K562 (cell line): ENCODE results near the gene RIN3. TPM values are rescaled to one million over a fixed set of nuclear protein-coding genes. Genes with fewer than 3 reads are reported as not detected.

ENCODE experiments used
- ATAC-seq: fragments of 200-7000 bp; cut with Tn5 transposase; 3 replicates; pipeline ENCODE4 v1.9.1; 2020; ENCODE audit warnings: moderate library complexity
- BruUV-seq: library from RNA; stranded (reverse); fragments of 400-500 nt; replicated peaks from 2 replicates; lab custom pipeline; 2021; lab: Mats Ljungman, UMichigan
- CTCF ChIA-PET: fragments of 300-600 bp; formaldehyde crosslinking; extraction: SDS; loops from one replicate; lab custom pipeline; 2021; ENCODE audit warnings: low intra/inter-chr PET ratio; lab: Yijun Ruan, JAX
- POLR2A ChIA-PET: fragments of 300-600, 350-650 bp; sonication (Branson Sonifier 250); formaldehyde crosslinking; extraction: SDS; loops from one replicate; lab custom pipeline; 2021; ENCODE audit warnings: antibody characterized with exemption, inconsistent platforms; lab: Yijun Ruan, JAX
- DNase-seq, 4 experiments: peaks; one replicate each; pipeline versions ENCODE4 v3.0.0 to v3.0.0-alpha.2; 2011 to 2018; ENCODE audit warnings: low spot score in 3 of 4, mixed read lengths in 3 of 4; ENCODE audit errors: extremely low read depth in 1 of 4
- FAIRE-seq: peaks from 2 replicates; lab custom pipeline; 2011; peaks lifted over from hg19 to GRCh38; lab: Jason Lieb, UNC
- H2AFZ ChIP-seq: 2 replicates; pipeline ENCODE4 v1.6.0; 2011; ENCODE audit warnings: low read depth, low read length, control low read depth, inconsistent platforms
- H3K27ac ChIP-seq: fragments of 200-600 bp; 3 replicates; pipeline ENCODE4 v1.8.0; 2011; ENCODE audit warnings: low read depth, mild to moderate bottlenecking, control low read depth, inconsistent platforms, low read length, moderate library complexity, mixed read lengths; ENCODE audit errors: extremely low read depth
- H3K27me3 ChIP-seq, 2 experiments: fragments of 300-600 bp in 1 of 2; 2 replicates in 1 of 2; 3 replicates in 1 of 2; pipeline versions ENCODE4 v1.6.0 to v1.8.0; 2011; ENCODE audit warnings: inconsistent platforms in 2 of 2, low read length in 2 of 2, mild to moderate bottlenecking in 1 of 2, mixed read lengths in 1 of 2, moderate library complexity in 1 of 2; ENCODE audit not compliant: control insufficient read depth in 2 of 2, insufficient read depth in 2 of 2
- H3K36me3 ChIP-seq: fragments of 300-600 bp; 3 replicates; pipeline ENCODE4 v1.8.0; 2011; ENCODE audit warnings: mild to moderate bottlenecking, low read length, inconsistent platforms; ENCODE audit not compliant: control insufficient read depth, insufficient read depth
- H3K4me1 ChIP-seq, 2 experiments: fragments of 200-600 bp in 1 of 2; replicated peaks in 1 of 2; 2 replicates in 1 of 2; 3 replicates in 1 of 2; pipeline versions ENCODE4 v1.5.1 to v1.8.0; 2011; ENCODE audit warnings: inconsistent platforms in 2 of 2, low read length in 2 of 2, mild to moderate bottlenecking in 1 of 2, mixed read lengths in 1 of 2, moderate library complexity in 1 of 2; ENCODE audit not compliant: control insufficient read depth in 2 of 2, insufficient read depth in 2 of 2
- H3K4me2 ChIP-seq: 2 replicates; pipeline ENCODE4 v1.6.1; 2011; ENCODE audit warnings: low read length, control low read depth, inconsistent platforms, mixed read lengths; ENCODE audit not compliant: insufficient read depth
- H3K4me3 ChIP-seq: fragments of 200-600 bp; sonication (generic), shearing (Covaris generic); 2 replicates; pipeline ENCODE4 v1.5.1; 2016; ENCODE audit warnings: control low read depth, inconsistent platforms
- H3K79me2 ChIP-seq: fragments of 200-600 bp; 3 replicates; pipeline ENCODE4 v1.8.0; 2011; ENCODE audit warnings: low read length, inconsistent platforms; ENCODE audit not compliant: control insufficient read depth, insufficient read depth
- H3K9ac ChIP-seq, 2 experiments: 2 replicates each; pipeline versions ENCODE4 v1.6.0 to v1.6.1; 2011; ENCODE audit warnings: low read depth in 2 of 2, low read length in 2 of 2, control low read depth in 1 of 2, inconsistent platforms in 1 of 2, mild to moderate bottlenecking in 1 of 2, mixed read lengths in 1 of 2; ENCODE audit not compliant: insufficient read depth in 1 of 2
- H3K9me1 ChIP-seq: one replicate; pipeline ENCODE4 v1.6.0; 2011; ENCODE audit warnings: inconsistent platforms, mild to moderate bottlenecking, low read length, moderate library complexity; ENCODE audit not compliant: control insufficient read depth, insufficient read depth
- H3K9me3 ChIP-seq: replicated peaks from 2 replicates; pipeline ENCODE4 v1.5.1; 2011; ENCODE audit warnings: low read depth, low read length, inconsistent platforms; ENCODE audit not compliant: control insufficient read depth, insufficient read depth
- H4K20me1 ChIP-seq: replicated peaks from 2 replicates; pipeline ENCODE4 v1.6.1; 2011; ENCODE audit warnings: low read length, inconsistent platforms, mixed read lengths; ENCODE audit not compliant: control insufficient read depth, insufficient read depth
- ARID4B ChIP-seq: sonication (generic); formaldehyde crosslinking; IDR thresholded peaks from 2 replicates; pipeline ENCODE4 v1.8.0; 2022; ENCODE audit warnings: mild to moderate bottlenecking, missing genetic modification reagents
- BACH1 ChIP-seq: fragments of 200-800 bp; sonication (Bioruptor generic); IDR thresholded peaks from 2 replicates; pipeline ENCODE4 v1.6.1; 2016; ENCODE audit warnings: missing genetic modification characterization, missing compliant biosample characterization
- BRF1 ChIP-seq: IDR thresholded peaks from 3 replicates; pipeline ENCODE4 v1.6.1; 2011; ENCODE audit warnings: borderline replicate concordance, mild to moderate bottlenecking; ENCODE audit not compliant: insufficient read length; ENCODE audit errors: extremely low read depth
- EP300 ChIP-seq: IDR thresholded peaks from 2 replicates; pipeline ENCODE4 v1.6.1; 2012; ENCODE audit warnings: low read length, improper control_type of control experiment
- ESRRA ChIP-seq: fragments of 450-650 bp; IDR thresholded peaks from 2 replicates; pipeline ENCODE4 v1.6.1; 2014; ENCODE audit warnings: low read depth, mild to moderate bottlenecking, moderate library complexity, borderline replicate concordance
- FOXK1 ChIP-seq: sonication (generic); formaldehyde crosslinking; IDR thresholded peaks from 2 replicates; pipeline ENCODE4 v1.8.0; 2022; ENCODE audit warnings: missing genetic modification reagents, mild to moderate bottlenecking, borderline replicate concordance
- PATZ1 ChIP-seq: fragments of 250-450 bp; sonication (Bioruptor Pico); IDR thresholded peaks from 2 replicates; pipeline ENCODE4 v1.5.0; 2020; ENCODE audit warnings: mild to moderate bottlenecking, borderline replicate concordance
- POLR2B ChIP-seq: fragments of 450-650 bp; IDR thresholded peaks from 2 replicates; pipeline ENCODE4 v1.6.1; 2018; ENCODE audit warnings: low read depth; ENCODE audit not compliant: partially characterized antibody
- POLR2H ChIP-seq: IDR thresholded peaks from 2 replicates; pipeline ENCODE4 v1.6.1; 2016; ENCODE audit warnings: missing genetic modification characterization, low read depth, mild to moderate bottlenecking, control low read depth, missing compliant biosample characterization, moderate library complexity
- RFX5 ChIP-seq: IDR thresholded peaks from 2 replicates; pipeline ENCODE4 v1.6.1; 2011; ENCODE audit warnings: low read depth, mild to moderate bottlenecking, improper control_type of control experiment, low read length
- ZKSCAN3 ChIP-seq: fragments of 250-450 bp; sonication (Bioruptor Pico); IDR thresholded peaks from 2 replicates; pipeline ENCODE4 v1.4.0; 2020
- ZNF197 ChIP-seq: fragments of 200-800 bp; sonication (Bioruptor generic); IDR thresholded peaks from 2 replicates; pipeline ENCODE4 v1.6.1; 2016; ENCODE audit warnings: low read depth, missing genetic modification characterization, missing compliant biosample characterization
- ZNF655 ChIP-seq: fragments of 250-450 bp; sonication (Bioruptor Pico); IDR thresholded peaks from 2 replicates; pipeline ENCODE4 v1.5.0; 2021
- ZNF696 ChIP-seq: fragments of 250-450 bp; sonication (Bioruptor Pico); conservative IDR thresholded peaks from 2 replicates; pipeline ENCODE4 v1.4.0; 2020; ENCODE audit warnings: mild to moderate bottlenecking, moderate library complexity
- WGBS: fragments of 100-300 bp; shearing (Covaris generic); methylation state at CpG from one replicate; pipeline ENCODE4 v1.1.6; 2016; ENCODE audit warnings: low coverage, mixed read lengths; ENCODE audit not compliant: insufficient coverage; ENCODE audit errors: missing lambda C conversion rate; 5-methylcytosine and 5-hydroxymethylcytosine counted together
- in situ Hi-C: fragments of 300-500 bp; cut with MboI; formaldehyde crosslinking; loops from 4 replicates; pipeline ENCODE4 v1.15.0; 2018; ENCODE audit warnings: inconsistent platforms, mixed read lengths
- intact Hi-C: fragments of 100-400 bp; cut with micrococcal nuclease; formaldehyde crosslinking; loops from 2 replicates; pipeline ENCODE4 v1.14.2; 2022
- polyA plus RNA-seq, 8 experiments: library from polyadenylated mRNA; depleted of rRNA in 4 of 8; stranded (reverse) in 5 of 8; unstranded in 3 of 8; fragments of >200 nt; fragmentation: Nextera tagmentation in 2 of 8; fragmentation: Illumina TruSeq in 1 of 8; extraction: Ambion mirVana in 2 of 8; extraction: Trizol in 1 of 8; gene quantifications; 2 replicates each; pipeline versions ENCODE4 v1.2.1 to v1.2.3, GENCODE V29; 2011 to 2014; ENCODE audit warnings: inconsistent platforms in 1 of 8, missing spikeins in 1 of 8
- total RNA-seq, 7 experiments: library from RNA; depleted of rRNA in 6 of 7; stranded (reverse); fragments of >200 nt in 6 of 7; fragmentation: Illumina TruSeq in 2 of 7; extraction: Trizol in 2 of 7; gene quantifications; 2 replicates each; pipeline versions ENCODE4 v1.2.1 to v1.2.3, GENCODE V29; 2011 to 2021; ENCODE audit warnings: low replicate concordance in 1 of 7

RIN3 gene
- total and polyA plus RNA-seq, 9 of the 15 experiments (the other 6 are each of a cell fraction or from before 2014, with no cell fraction given) = 0.01 to 0.49 (median 0.08) TPM; not detected in 5

GRCh38 chr14:92704036-92704804 lies 190.6 kb downstream of the RIN3 start:
- Histone ChIP-seq H2AFZ (no peak overlapping the region), H3K4me1 (no peaks in the 10 kb centered on the region), H3K79me2 (no peaks in the 10 kb centered on the region), H3K27me3 (peaks cover 5 to 47% of the 10 kb centered on the region in 2 experiments; a peak in 3 of 5 replicates), H3K9me1 (no peaks in the 10 kb centered on the region), H3K27ac (no peak overlapping the region), H3K4me2 (no peak overlapping the region), H3K9me3 (no peaks in the 10 kb centered on the region), H3K9ac (no peak overlapping the region), H3K4me3 (no peak overlapping the region), H4K20me1 (no peaks in the 10 kb centered on the region), H3K36me3 (no peaks in the 10 kb centered on the region)
- BruUV-seq = no TSS peak
- no peak; the same call in 2 of the 3 replicates for ATAC-seq
- FAIRE-seq = no peak
- intact Hi-C loops (no loop called here), in situ Hi-C loops (no loop called here)
- 13% methylated on average over 21 of the region's 23 CpGs for WGBS
- POLR2A ChIA-PET = interaction anchor here (0.8 kb wide), 1 partner anchor 80 kb away, joined by 3 read pairs; no protein-coding TSS in a partner anchor
- DNase-seq = no peak
- CTCF ChIA-PET = interaction anchor here (0.6 kb wide), 1 partner anchor 8 kb away, joined by 7 read pairs; no protein-coding TSS in a partner anchor
- TF ChIP-seq PATZ1 (no peak), ZNF696 (CRISPR knock-in tag) (no peak), ZNF655 (CRISPR knock-in tag) (no peak), ZNF197 (CRISPR knock-in tag) (no peak), POLR2H (tag) (no peak), ESRRA (no peak), POLR2B (no peak), FOXK1 (no peak), BACH1 (tag) (no peak), ZKSCAN3 (CRISPR knock-in tag) (no peak), RFX5 (no peak), BRF1 (no peak), ARID4B (no peak), EP300 (no peak)
